ENCODE measurements around the gene INPP5D.

GRCh38 chr2:233061591-233062450 is 1.7 kb downstream of the INPP5D start:
- peak; percentile 67 for TF ChIP-seq CTCF (conservative IDR thresholded peaks at IDR 0.05; ENCODE audit: low read length)
- TF ChIP-seq EZH2phosphoT487 (IDR thresholded peaks at IDR 0.05; ENCODE audit: borderline replicate concordance, low read depth, low read length), result no peak

All from OCI-LY7 (cell line).